GM18508 (cell line): ENCODE measurements around the gene EXOC4.

Experiments used
- ATAC-seq: cut with Tn5 transposase; IDR thresholded peaks from one replicate; pipeline ENCODE4 v1.9.1; 2021; ENCODE audit warnings: moderate number of reproducible peaks; ENCODE audit not compliant: insufficient read depth, unreplicated experiment

The EXOC4 gene

DNA sequence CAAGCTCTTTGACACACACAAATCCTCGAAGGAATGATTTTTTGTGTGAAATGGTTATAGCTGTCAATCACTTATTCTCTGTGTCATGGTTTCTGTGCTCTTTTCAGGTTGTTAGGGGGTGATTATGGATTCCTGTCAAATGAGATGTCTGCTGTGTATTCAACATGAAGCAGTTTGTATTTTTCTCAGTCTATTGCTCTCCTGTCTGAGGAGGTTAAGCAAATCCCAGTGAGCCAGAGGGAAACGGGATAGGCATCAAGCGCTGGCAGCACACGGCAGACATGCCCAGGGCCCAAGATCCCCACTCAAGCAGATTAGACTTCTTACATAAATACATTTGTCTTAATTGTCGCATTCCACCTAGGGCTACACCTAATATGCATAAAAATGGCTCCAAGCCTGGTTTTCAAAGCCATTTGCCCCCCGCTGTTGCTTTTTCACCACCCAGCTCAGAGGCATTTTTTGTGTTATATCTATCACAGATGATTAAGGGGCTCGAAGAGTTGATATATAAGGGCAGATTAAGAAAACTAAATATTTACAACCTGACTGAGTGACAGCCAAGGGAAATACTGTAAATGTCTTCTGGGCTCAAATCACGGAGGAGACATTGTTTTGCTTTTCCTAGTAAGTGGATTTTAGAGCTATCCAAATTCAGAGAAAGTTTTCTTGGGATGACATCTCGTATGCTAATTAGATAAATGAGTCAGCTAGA is 681.5 kb downstream of the EXOC4 start:
- ATAC-seq = no peak

DNA sequence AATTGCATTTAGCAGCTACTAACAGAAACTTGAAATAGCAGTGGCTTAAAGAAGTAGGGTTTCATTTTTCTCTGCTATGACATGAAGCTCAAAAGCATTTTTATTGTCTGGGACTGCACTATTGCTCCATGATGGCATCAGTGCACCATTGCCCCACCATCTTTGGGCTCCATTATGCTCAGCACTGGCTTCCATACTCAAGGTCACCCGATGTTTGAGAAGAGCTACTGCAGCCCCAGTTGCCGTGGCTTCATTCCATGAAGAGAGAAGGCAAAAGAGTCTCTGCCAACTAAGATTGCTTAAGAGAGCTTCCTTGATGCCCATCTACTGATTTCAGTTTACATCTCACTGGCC is 682.1 kb downstream of the EXOC4 start:
- no peak for ATAC-seq

DNA sequence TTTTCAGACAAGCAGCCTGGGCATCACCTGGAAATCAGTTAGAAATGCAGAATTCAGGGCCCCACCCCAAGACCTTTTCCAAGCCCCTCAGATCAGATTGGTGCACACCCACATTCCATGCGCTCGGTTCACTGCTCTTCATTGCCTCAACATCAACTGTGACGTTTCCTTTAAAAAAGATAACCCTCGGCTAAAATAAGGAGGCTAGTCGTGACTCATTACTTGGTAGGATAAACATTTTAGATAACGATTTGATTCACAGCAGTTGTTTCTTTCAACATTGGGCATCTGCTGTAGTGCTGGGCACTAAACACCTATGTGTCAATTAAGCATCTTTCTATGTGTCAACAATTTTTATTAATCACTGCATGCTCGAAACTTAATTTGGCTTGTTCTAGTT is 683.2 kb downstream of the EXOC4 start:
- no peak for ATAC-seq

DNA sequence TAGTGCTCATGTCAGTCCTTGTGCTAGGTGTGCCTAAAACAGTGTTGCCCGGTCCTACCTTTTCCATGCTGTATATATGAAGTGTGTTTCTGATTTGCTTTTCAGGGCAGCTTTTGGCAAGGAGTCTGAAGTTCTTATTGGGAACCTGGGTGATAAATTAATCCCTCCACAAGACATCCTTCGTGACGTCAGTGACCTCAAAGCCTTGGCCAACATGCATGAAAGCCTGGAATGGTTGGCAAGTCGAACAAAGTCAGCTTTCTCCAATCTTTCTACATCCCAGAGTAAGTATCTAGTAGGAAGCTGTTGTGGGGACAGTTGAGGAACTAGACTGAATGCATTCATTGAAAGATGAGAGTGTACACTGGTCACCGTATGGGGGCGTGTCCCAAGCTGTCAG is 684.9 kb downstream of the EXOC4 start:
- ATAC-seq = no peak

DNA sequence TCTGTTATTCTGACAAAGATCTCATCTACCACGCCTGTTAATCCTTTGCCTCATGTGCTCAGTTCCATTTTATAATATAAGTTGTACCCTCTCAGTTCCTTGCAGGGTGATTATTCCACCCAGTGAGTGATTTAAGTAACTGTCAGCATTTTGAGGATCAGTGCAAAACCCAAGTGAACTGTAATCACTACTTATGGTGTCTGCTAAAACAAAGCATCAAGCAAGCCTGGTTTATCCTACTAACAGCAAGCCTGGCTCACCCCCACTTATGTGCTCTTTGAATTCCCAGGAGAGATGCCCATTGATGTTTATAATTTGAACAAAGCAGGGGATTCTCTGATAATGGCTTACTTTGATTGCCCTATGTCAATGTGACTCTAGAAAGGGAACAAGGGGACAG is 687.5 kb downstream of the EXOC4 start:
- ATAC-seq = no peak

DNA sequence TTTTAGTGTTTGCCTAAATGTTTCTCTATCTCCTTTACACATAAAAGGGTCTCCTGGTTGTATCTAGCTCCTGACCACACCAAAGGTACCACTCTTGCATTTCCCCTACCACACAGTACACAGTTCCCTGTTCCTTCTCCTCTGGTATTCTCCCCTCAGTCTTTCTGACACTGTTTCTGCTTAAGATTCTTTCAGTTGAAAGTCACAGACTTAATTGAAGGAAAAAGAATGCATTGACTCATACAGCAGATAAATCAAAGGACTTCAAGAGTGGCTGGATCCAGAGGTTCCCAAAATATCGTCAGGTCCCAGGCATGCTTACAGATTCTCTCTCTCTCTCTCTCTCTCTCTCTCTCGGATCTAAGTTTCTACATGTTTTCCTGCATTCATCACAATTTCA is 688.6 kb downstream of the EXOC4 start:
- no peak for ATAC-seq

DNA sequence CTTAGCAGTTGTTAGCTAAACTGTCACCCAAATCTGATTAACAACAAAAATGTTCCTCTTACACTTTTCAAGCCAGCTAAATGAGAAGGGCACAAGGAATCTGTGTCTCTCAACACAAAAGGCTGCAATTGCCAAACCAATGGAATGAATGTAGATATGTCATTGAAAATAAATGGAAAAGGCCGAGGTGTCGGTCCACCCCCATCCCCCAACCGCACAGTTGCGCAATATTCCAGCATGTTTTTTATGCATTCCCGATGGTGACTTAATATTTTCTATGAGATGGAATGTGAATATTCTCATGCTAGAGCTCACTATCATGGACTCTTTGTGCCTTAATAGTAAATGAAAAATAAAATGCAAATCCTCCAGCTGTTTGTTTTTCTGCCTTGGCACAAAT is 692.6 kb downstream of the EXOC4 start:
- ATAC-seq = no peak

DNA sequence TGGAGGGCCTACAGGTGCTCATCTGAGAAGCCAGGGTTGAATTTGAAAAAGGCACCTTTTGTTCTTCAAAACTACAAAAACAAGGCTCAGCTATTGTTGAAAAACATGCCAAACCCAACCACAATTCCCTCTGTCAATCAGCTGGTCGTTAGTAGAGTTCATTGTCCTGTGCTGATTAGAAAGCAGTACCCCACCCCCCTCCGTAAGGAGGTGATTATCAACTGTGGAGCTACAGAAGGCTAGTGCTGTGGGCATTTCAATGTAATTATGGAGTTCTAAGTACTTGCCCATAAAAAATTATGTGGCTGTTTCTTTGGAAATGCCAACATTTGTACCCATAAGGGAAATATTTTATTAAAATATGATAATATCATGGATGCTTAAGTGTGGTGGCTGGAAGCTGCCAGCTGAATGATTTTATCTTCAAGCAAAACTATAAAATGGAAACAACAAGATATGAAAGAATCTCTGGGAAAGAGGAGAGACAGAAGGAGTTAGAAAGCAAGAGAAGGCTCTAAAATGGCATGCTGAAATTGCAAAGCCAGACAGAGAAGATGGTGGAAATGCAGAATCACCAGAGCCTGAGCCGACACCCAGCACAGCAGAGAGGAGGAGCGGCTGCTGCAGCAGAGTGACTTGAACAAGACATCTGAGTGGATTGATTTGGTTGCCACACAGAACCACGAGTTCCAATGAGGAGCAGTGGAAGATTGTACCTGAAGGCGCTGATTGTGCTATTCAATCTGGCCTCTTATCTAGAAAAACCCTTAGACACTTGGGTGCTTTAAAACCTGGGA is 694.8 kb downstream of the EXOC4 start:
- no peak for ATAC-seq

DNA sequence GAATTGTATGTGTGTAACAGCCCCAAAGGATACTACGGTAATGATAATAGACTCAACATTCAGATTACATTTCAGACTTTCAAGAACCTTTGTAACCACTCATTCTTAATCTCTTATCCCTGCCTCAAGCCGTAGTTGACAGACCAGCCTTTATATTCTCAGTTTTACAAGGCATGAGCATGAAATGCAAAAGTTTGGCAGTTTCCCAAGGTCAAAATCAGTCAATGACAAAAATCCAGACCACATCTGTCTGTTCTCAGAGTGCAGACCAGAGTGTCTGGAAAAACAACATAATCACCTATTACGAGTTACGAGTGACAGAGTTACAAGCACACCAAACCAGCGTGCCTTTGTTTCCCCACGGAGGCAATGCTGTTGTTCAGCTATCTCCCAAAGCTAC is 695.7 kb downstream of the EXOC4 start:
- no peak for ATAC-seq

DNA sequence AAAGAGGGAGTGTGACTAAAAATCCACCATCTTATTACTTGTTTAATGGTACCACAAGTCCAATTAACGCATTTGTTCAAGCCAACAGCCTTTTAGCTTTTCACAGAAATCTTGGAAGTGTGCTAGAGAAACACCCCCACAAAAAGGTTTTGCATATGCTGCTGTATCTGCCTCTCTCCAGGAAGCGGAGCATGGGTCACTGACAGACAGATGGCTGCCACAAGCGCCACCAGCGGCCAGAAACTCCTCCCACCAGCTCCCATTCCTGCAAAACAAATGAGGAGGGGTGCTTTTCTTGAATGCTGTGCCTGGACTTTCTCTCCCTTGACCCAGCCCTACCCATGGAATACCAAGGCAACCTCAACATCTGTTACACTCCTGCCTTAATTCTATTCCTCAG is 698.0 kb downstream of the EXOC4 start:
- no peak for ATAC-seq

DNA sequence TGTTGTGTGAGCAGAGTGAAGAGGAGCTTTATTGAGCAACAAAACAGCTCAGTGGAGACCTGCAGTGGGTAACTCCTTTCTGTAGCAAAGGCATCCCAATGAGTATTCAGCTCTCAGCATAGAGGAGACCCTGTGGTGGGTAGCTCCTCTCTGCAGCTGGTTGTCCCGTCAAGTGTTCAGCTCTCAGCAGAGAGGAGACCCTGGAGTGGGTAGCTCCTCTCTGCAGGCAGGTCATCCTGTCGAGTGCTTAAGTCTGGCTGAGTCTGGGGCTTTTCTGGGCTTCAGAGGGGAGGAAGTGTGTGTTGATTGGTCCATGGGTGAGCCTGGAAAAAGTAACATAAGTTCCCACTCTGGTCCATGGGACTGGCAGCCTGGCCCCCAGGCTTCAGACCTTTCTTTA is 702.3 kb downstream of the EXOC4 start:
- ATAC-seq = no peak

DNA sequence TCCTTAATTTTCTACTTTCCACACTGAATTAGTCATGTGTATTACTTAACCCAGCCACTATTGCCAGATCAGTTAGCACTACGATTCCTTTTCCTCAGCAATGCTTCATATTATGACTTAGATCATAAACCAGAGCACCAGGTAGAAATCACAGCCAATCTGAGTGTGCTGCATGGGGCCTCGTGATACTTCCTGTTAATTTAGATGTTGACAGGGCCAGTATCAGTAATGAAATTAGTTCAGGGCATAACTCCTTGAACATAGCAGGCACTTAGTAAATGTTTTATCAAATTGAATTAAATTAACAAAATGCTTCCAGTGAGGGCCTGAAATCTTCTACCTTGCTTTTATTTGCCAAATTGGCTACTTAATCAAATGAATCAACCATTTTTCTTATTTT is 705.0 kb downstream of the EXOC4 start:
- ATAC-seq = no peak

DNA sequence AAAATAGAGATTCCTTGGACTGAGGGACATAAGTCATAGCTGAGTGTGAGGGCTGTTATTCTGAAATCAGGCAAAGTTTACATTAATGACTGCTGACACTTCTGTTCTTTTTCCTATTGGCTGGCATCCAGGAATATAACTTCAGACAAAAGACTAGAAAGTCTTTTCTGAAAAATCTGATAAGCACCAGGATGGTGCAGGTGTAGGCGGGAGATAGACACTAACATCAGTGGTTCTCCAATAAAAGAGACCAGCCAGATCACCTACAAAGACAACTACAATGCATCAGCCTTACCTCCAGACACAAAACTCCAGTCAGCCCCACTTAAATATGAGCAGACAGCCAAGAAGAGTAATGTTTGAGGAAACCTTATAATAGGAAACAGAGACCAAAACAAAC is 705.9 kb downstream of the EXOC4 start:
- ATAC-seq = no peak

DNA sequence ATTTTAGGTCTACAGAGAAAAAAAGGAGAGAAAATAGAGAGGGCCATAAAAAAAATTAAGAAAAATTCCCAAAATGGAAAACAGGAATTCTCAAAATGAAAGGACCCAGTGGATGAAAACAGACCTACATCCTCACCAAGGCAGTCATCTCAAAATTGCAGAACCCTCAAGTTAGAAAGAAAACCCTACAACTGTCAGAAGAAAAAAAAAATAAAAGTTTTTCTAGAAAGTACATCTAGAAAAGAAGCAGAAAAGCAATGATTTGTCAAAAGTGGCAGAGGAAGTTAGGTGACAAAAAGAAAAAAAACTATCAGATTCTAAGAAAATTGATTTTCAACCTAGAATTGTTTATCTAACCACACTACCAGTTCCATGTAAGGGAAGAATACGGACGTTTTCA is 706.6 kb downstream of the EXOC4 start:
- no peak for ATAC-seq

DNA sequence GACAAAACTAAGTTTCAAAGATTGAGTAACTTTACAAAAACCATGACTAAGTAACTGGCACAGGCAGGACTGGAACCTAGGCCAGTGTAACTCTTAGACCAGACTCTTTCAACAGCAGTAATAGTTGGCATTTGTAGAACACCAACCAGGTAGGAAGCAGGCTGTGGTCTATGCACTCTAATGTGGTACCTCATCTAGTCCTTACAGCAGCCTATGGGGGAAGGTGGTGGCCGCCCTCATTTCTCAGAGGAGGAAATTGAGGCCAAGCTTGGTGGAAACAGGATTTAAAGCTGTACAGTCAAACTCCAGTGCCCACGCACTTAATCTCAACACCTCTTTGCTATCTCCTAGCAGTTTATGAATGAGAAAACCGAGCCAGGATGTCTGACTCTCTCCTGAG is 708.8 kb downstream of the EXOC4 start:
- no peak for ATAC-seq

DNA sequence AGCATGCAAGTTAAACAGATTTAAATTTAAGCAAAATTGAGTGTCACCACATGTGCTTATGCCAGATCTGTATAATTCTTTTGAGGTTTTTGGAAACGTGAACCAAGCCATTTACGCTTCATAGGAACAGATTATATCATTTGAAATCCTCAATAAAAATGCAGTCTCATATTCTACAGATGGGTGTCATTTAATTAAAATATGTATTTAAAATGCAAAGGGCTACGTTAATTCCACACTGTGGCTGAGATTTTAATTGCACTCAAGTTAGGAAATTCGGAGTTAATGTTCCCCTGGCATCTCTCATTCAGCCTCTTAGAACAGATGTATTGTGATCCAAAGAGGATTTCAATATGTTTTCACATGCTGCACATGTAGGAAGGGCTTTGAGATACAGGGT is 709.8 kb downstream of the EXOC4 start:
- no peak for ATAC-seq

DNA sequence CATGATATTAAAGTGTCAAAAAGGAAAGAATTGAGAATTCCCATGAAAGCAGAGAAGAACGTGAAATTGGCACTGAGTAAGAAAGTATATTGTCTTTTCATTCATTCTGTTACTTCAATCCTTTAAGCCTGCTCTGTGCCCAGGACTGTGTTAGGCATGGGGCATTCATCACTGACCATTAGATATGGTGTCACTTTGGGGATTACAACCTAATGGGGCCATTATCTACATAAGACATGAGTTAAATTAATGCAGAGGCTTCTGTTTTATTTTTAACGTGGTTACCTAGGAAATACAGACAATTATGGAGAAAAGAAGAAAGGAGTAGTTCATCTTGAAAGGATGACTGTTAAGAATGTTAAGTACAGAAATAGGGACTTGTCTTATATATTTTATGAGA is 710.8 kb downstream of the EXOC4 start:
- ATAC-seq = no peak

DNA sequence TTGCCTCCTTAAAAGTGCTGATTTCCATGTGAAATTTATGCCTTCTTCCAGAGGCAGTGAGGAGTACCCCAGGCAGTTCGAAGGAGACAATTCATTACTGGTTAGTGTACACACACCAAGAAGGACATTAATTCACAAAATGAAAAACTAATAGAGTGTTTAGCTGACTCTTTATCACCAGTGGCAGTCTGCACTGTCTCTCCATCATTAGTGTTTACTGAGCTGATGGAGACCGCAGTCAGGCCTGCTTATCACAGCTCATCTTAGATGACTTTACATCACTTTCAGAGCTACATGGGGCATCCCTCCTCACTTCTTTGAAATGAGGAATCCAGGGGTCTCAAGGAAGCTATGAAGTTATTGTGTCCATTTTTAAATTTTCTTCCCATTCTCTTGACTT is 718.7 kb downstream of the EXOC4 start:
- ATAC-seq = no peak

DNA sequence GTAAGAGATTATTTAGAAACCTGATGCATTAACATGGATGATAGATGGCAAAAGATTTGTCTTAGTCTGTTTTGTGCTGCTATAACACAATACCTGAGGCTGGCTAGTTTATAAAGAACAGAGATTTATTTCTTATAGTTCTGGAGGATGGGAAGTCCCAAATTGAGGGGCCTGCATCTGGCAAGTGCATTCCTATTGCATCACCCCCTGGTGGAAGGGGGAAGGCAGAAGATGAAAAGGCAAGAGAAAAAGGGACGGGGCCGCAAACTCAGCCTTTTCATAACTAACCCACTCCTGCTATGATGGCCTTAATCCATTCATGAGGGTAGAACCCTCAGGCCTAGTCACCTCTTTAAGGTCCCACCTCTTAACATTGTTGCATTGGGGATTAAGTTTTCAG is 720.8 kb downstream of the EXOC4 start:
- ATAC-seq = no peak

DNA sequence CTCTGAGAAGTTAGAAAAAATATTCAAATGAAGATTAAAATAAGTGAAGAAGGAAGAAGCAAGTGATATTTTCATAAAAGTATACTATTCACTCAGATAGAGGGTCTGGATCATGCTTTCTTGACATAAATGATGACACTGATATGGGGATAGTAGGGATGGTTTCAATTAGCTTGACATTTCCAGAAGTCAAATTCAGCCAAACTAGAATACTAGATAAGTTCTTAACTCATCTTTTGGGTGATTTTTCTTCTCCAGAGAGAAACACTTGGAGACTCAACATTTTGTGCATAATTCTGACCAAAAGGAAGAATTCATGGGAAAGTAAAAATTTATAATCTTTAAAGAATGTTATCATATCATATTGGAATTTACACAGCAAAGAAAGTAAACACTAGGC is 722.3 kb downstream of the EXOC4 start:
- ATAC-seq = no peak

DNA sequence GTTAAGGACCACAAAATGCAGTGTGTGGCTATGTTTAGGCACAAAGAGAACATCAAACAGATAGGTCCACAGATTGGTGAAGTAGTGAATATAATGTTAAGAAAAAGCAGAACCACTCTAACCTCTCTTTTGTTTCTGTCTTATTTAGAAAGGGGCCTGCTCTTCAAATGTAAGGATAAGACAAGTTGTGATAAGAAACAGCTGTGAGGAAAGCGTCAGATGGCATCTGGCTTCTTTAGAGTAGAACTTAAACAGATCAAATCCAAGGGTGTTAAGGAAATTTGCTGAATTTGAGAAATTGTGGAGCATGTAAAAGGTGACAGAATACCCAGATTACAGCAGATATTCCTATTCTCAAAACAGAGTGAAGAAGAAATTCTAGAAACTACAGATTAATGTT is 723.3 kb downstream of the EXOC4 start:
- ATAC-seq = no peak
